Measurements from ENCODE around the gene SYNC. TPM values are rescaled to one million over a fixed set of nuclear protein-coding genes. Genes with fewer than 3 reads are reported as not detected.

Gene SYNC
- total and polyA plus RNA-seq, 9 of the 15 experiments (the other 6 are each of a cell fraction or from before 2014, with no cell fraction given), result 0.49 to 1.1 (median 0.87) TPM

GRCh38 chr1:32716312-32717148 is 14.0 kb upstream of the SYNC start (continued):
- TF ChIP-seq MCM2 (IDR thresholded peaks at IDR 0.05; ENCODE audit: low read depth) (no peak), GTF2F1 (IDR thresholded peaks at IDR 0.05; ENCODE audit: low read depth, low read length) (0 out of 2 replicates have a peak, but pooled peaks have one; percentile 26), EP300 (IDR thresholded peaks at IDR 0.05; ENCODE audit: low read length) (peak; percentile 52; the same call in 1 of the 2 replicates), NFYB (IDR thresholded peaks at IDR 0.05; ENCODE audit: extremely low read depth, insufficient read length) (no peak), FUS (optimal IDR thresholded peaks at IDR 0.05; ENCODE audit: low read depth, low read length) (no peak), SIN3B (IDR thresholded peaks at IDR 0.05; ENCODE audit: low read depth) (no peak), EWSR1 (IDR thresholded peaks at IDR 0.05; ENCODE audit: borderline replicate concordance, low read depth, partially characterized antibody) (no peak), FOXK1 (CRISPR knock-in tag; IDR thresholded peaks at IDR 0.05; ENCODE audit: borderline replicate concordance) (no peak), NR0B1 (IDR thresholded peaks at IDR 0.05; ENCODE audit: partially characterized antibody) (no peak), RCOR1 (IDR thresholded peaks at IDR 0.05; ENCODE audit: borderline replicate concordance in 1 of 2, low read depth in 2 of 2, low read length in 2 of 2) (peak; percentile 54 to 68; a peak in 2 of 4 replicates), TFAM (CRISPR knock-in tag; conservative IDR thresholded peaks at IDR 0.05) (no peak), HDAC3 (IDR thresholded peaks at IDR 0.05; ENCODE audit: borderline replicate concordance, partially characterized antibody) (no peak), KLF10 (CRISPR knock-in tag; IDR thresholded peaks at IDR 0.05) (peak; percentile 28; the same call in 1 of the 2 replicates), MAFG (tag; conservative IDR thresholded peaks at IDR 0.05) (no peak), ILF3 (IDR thresholded peaks at IDR 0.05; ENCODE audit: borderline replicate concordance) (no peak), ZNF274 (IDR thresholded peaks at IDR 0.05; ENCODE audit: borderline replicate concordance, low read depth, low read length) (no peak), TEAD1 (CRISPR knock-in tag; IDR thresholded peaks at IDR 0.05) (peak in 1 of 2 experiments; percentile 59; a peak in 1 of 4 replicates), EHMT2 (IDR thresholded peaks at IDR 0.05) (no peak), ARNT (IDR thresholded peaks at IDR 0.05) (0 out of 4 replicates have a peak, but pooled peaks of 1 of the 2 experiments have one; percentile 25), EGR1 (conservative IDR thresholded peaks at IDR 0.05) (peak; percentile 33), JUND (IDR thresholded peaks at IDR 0.05; ENCODE audit: borderline replicate concordance, low read depth, low read length) (peak; percentile 74), JUND (tag; IDR thresholded peaks at IDR 0.05; ENCODE audit: borderline replicate concordance, low read depth, low read length) (no peak; the same call in 1 of the 3 replicates), XRCC4 (IDR thresholded peaks at IDR 0.05; ENCODE audit: extremely low read depth, insufficient read depth, insufficient read length) (no peak), RBM15 (IDR thresholded peaks at IDR 0.05; ENCODE audit: insufficient read depth, low read length) (no peak), BRF2 (IDR thresholded peaks at IDR 0.05; ENCODE audit: borderline replicate concordance, insufficient read depth, insufficient read length) (no peak), KLF6 (CRISPR knock-in tag; IDR thresholded peaks at IDR 0.05; ENCODE audit: borderline replicate concordance) (peak; percentile 30; the same call in 1 of the 2 replicates)

Measured in K562 (cell line).